Measurements from ENCODE around the gene UBE2D4. TPM values are rescaled to one million over a fixed set of nuclear protein-coding genes. Genes with fewer than 3 reads are reported as not detected.

UBE2D4 gene
- total RNA-seq, 4 donors from 2014 or later: 28.2 to 50.4 (median 31.1) TPM

GRCh38 chr7:43938892-43939482 lies 12.8 kb downstream of the UBE2D4 start:
- Histone ChIP-seq H3K4me3 (replicated peaks in 1 of 3) (no peak overlapping the region), H3K36me3 (no peaks in the 10 kb centered on the region), H3K27ac (no peak overlapping the region), H3K4me1 (no peaks in the 10 kb centered on the region), H3K9me3 (no peaks in the 10 kb centered on the region), H3K27me3 (no peaks in the 10 kb centered on the region)
- DNase-seq: no peak
- TF ChIP-seq POLR2A (IDR thresholded peaks at IDR 0.05): no peak
- no peak for TF ChIP-seq CTCF (IDR thresholded peaks at IDR 0.05)
- intact Hi-C loops (cut with DNase I): no loop called here
- WGBS, 2 donors: 93 to 95% methylated on average over 4 of the region's 4 CpGs

- TF ChIP-seq POLR2A (IDR thresholded peaks at IDR 0.05) (no peak), CTCF (IDR thresholded peaks at IDR 0.05) (no peak)
- Histone ChIP-seq H3K27me3 (no peaks in the 10 kb centered on the region), H3K4me3 (replicated peaks in 1 of 3) (no peak overlapping the region), H3K36me3 (no peaks in the 10 kb centered on the region), H3K27ac (no peak overlapping the region), H3K4me1 (no peaks in the 10 kb centered on the region), H3K9me3 (no peaks in the 10 kb centered on the region)
- no peak for DNase-seq
- intact Hi-C loops (cut with DNase I): no loop called here
- WGBS, 2 donors: 79 to 85% methylated on average over 3 of the region's 3 CpGs
Observed at GRCh38 chr7:43942250-43942649, 16.0 kb downstream of the UBE2D4 start.

DNA sequence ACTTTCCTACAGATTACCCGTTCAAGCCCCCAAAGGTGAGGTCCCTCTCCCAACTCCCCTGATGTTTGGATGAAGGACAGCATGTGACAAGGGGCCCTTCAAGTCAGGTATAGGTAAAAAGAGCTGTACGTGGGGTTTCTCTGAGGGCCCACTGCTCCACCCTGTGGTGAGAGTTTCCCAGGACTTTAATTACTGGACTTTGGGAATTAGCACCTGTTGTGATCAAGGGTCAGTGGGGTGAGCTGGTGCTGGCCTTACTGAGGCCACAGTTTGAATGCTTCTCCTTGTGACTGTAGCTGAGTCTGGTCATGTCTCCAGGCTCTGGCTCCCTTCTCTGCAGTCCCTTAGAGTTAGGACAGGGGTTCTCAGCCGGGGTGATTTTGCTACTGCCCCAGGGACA lies 16.8 kb downstream of the UBE2D4 start:
- H3K9me3 ChIP-seq: no peaks in the 10 kb centered on the region
- TF ChIP-seq POLR2A (IDR thresholded peaks at IDR 0.05) (no peak), CTCF (IDR thresholded peaks at IDR 0.05) (no peak)
- no peaks in the 10 kb centered on the region for H3K36me3 ChIP-seq
- no peaks in the 10 kb centered on the region for H3K4me1 ChIP-seq
- no peak overlapping the region for H3K4me3 ChIP-seq (replicated peaks in 1 of 3)
- DNase-seq: no peak
- intact Hi-C loops (cut with DNase I): no loop called here
- 58 to 89% methylated on average over 2 to 3 of the region's 3 CpGs for WGBS, 2 donors
- no peak overlapping the region for H3K27ac ChIP-seq
- H3K27me3 ChIP-seq: no peaks in the 10 kb centered on the region

GRCh38 chr7:43943417-43944187 lies 17.4 kb downstream of the UBE2D4 start:
- Histone ChIP-seq H3K36me3 (peaks cover 0 to under 1% of the 10 kb centered on the region in 2 donors), H3K4me3 (replicated peaks in 1 of 3) (no peak overlapping the region), H3K9me3 (no peaks in the 10 kb centered on the region), H3K4me1 (no peaks in the 10 kb centered on the region), H3K27me3 (no peaks in the 10 kb centered on the region), H3K27ac (no peak overlapping the region)
- WGBS, 2 donors: 84 to 90% methylated on average over 12 of the region's 13 CpGs
- DNase-seq: no peak
- intact Hi-C loops (cut with DNase I): no loop called here
- no peak for TF ChIP-seq POLR2A (IDR thresholded peaks at IDR 0.05)
- no peak for TF ChIP-seq CTCF (IDR thresholded peaks at IDR 0.05)

- Histone ChIP-seq H3K4me3 (replicated peaks in 1 of 3) (no peak overlapping the region), H3K36me3 (peaks cover 0 to 3% of the 10 kb centered on the region in 2 donors), H3K4me1 (no peaks in the 10 kb centered on the region), H3K27me3 (no peaks in the 10 kb centered on the region), H3K27ac (no peak overlapping the region), H3K9me3 (no peaks in the 10 kb centered on the region)
- intact Hi-C loops (cut with DNase I): no loop called here
- WGBS, 2 donors: 93 to 95% methylated on average over 4 of the region's 4 CpGs
- DNase-seq: no peak
- no peak for TF ChIP-seq CTCF (IDR thresholded peaks at IDR 0.05)
- TF ChIP-seq POLR2A (IDR thresholded peaks at IDR 0.05): no peak
Observed at GRCh38 chr7:43944286-43944685, 18.1 kb downstream of the UBE2D4 start.

All from thyroid gland (tissue), 4 donors.